ENCODE measurements around the gene PCSK4. TPM values are rescaled to one million over a fixed set of nuclear protein-coding genes. Genes with fewer than 3 reads are reported as not detected.
A peak's percentile ranks its signal among the peaks of the same experiment; 100 is the strongest.

Gene PCSK4
- total and polyA plus RNA-seq, 2 of the 13 experiments (the other 11 are each of a cell fraction or from before 2014, with no cell fraction given), result 2.0 to 2.7 TPM

DNA sequence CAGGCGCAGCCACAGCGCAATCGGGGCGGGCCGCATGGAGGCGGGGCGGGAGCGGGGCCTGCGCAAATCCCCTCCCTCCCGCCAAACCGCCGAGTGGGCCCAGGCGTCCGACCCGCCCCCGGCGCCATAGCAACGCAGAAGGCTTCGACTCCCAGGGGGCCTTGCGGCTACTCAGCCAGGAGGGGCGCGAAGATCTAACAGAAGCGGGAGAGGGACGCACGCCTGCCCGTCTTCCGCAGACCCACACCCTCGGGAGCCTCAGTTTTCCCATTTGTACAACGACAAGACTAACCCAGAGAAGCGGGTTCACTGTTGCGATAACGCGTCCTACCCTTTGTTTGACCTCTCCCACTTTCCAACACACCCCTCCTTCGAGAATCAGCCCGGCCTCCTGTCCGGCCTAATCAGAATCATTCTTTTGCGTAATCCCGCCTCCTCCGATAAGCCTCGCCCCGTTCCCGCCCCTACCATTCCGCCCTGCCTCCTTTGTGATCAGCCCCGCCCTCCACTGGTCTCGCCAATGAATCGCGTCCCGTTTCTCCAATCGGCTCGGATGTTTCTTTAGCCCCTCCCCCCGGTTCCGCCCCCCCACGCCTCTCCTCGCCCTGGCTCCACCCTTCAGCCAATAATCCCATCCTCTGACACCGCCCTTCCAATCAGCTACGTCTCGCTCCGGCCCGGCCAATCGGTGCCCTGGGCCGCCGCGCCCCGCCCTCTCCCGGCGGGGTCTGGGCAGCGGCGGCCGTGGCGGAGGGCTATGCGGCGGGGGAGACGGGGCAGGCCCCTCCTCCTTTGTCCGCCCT lies at the start of gene PCSK4 (continued):
- TF ChIP-seq, protein P1, sequence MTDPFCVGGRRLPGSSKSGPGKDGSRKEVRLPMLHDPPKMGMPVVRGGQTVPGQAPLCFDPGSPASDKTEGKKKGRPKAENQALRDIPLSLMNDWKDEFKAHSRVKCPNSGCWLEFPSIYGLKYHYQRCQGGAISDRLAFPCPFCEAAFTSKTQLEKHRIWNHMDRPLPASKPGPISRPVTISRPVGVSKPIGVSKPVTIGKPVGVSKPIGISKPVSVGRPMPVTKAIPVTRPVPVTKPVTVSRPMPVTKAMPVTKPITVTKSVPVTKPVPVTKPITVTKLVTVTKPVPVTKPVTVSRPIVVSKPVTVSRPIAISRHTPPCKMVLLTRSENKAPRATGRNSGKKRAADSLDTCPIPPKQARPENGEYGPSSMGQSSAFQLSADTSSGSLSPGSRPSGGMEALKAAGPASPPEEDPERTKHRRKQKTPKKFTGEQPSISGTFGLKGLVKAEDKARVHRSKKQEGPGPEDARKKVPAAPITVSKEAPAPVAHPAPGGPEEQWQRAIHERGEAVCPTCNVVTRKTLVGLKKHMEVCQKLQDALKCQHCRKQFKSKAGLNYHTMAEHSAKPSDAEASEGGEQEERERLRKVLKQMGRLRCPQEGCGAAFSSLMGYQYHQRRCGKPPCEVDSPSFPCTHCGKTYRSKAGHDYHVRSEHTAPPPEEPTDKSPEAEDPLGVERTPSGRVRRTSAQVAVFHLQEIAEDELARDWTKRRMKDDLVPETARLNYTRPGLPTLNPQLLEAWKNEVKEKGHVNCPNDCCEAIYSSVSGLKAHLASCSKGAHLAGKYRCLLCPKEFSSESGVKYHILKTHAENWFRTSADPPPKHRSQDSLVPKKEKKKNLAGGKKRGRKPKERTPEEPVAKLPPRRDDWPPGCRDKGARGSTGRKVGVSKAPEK (CRISPR knock-in tag; IDR thresholded peaks at IDR 0.05; ENCODE audit: borderline replicate concordance), result no peak
- TF ChIP-seq BCL6 (CRISPR knock-in tag; IDR thresholded peaks at IDR 0.05) (no peak), RFX3 (CRISPR knock-in tag; IDR thresholded peaks at IDR 0.05) (peak; percentile 90), CENPT (CRISPR knock-in tag; IDR thresholded peaks at IDR 0.05; ENCODE audit: low read depth) (no peak), NR2F1 (CRISPR knock-in tag; IDR thresholded peaks at IDR 0.05) (peak in 1 of 2 experiments; percentile 24; a peak in 1 of 4 replicates), ZNF256 (CRISPR knock-in tag; conservative IDR thresholded peaks at IDR 0.05) (no peak), ZNF33A (CRISPR knock-in tag; IDR thresholded peaks at IDR 0.05; ENCODE audit: borderline replicate concordance) (no peak), XRCC5 (optimal IDR thresholded peaks at IDR 0.05; ENCODE audit: low read length) (peak; percentile 56), NRL (CRISPR knock-in tag; IDR thresholded peaks at IDR 0.05; ENCODE audit: borderline replicate concordance) (no peak), TEAD3 (CRISPR knock-in tag; optimal IDR thresholded peaks at IDR 0.05; ENCODE audit: borderline replicate concordance) (no peak), ISX (CRISPR knock-in tag; conservative IDR thresholded peaks at IDR 0.05) (no peak)
- TF ChIP-seq, protein P2, sequence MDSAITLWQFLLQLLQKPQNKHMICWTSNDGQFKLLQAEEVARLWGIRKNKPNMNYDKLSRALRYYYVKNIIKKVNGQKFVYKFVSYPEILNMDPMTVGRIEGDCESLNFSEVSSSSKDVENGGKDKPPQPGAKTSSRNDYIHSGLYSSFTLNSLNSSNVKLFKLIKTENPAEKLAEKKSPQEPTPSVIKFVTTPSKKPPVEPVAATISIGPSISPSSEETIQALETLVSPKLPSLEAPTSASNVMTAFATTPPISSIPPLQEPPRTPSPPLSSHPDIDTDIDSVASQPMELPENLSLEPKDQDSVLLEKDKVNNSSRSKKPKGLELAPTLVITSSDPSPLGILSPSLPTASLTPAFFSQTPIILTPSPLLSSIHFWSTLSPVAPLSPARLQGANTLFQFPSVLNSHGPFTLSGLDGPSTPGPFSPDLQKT (CRISPR knock-in tag; IDR thresholded peaks at IDR 0.05; ENCODE audit: borderline replicate concordance), result no peak
- TF ChIP-seq, protein P3, sequence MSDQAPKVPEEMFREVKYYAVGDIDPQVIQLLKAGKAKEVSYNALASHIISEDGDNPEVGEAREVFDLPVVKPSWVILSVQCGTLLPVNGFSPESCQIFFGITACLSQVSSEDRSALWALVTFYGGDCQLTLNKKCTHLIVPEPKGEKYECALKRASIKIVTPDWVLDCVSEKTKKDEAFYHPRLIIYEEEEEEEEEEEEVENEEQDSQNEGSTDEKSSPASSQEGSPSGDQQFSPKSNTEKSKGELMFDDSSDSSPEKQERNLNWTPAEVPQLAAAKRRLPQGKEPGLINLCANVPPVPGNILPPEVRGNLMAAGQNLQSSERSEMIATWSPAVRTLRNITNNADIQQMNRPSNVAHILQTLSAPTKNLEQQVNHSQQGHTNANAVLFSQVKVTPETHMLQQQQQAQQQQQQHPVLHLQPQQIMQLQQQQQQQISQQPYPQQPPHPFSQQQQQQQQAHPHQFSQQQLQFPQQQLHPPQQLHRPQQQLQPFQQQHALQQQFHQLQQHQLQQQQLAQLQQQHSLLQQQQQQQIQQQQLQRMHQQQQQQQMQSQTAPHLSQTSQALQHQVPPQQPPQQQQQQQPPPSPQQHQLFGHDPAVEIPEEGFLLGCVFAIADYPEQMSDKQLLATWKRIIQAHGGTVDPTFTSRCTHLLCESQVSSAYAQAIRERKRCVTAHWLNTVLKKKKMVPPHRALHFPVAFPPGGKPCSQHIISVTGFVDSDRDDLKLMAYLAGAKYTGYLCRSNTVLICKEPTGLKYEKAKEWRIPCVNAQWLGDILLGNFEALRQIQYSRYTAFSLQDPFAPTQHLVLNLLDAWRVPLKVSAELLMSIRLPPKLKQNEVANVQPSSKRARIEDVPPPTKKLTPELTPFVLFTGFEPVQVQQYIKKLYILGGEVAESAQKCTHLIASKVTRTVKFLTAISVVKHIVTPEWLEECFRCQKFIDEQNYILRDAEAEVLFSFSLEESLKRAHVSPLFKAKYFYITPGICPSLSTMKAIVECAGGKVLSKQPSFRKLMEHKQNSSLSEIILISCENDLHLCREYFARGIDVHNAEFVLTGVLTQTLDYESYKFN (CRISPR knock-in tag; conservative IDR thresholded peaks at IDR 0.05), result no peak; the same call in 1 of the 2 replicates
- TF ChIP-seq, protein P4, sequence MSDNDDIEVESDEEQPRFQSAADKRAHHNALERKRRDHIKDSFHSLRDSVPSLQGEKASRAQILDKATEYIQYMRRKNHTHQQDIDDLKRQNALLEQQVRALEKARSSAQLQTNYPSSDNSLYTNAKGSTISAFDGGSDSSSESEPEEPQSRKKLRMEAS (IDR thresholded peaks at IDR 0.05), result peak; percentile 59; the same call in 1 of the 2 replicates
- TF ChIP-seq, protein P5, sequence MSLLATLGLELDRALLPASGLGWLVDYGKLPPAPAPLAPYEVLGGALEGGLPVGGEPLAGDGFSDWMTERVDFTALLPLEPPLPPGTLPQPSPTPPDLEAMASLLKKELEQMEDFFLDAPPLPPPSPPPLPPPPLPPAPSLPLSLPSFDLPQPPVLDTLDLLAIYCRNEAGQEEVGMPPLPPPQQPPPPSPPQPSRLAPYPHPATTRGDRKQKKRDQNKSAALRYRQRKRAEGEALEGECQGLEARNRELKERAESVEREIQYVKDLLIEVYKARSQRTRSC (CRISPR knock-in tag; IDR thresholded peaks at IDR 0.05; ENCODE audit: low read depth), result no peak

Measured in HepG2 (cell line).